ENCODE measurements around the gene CRYBA2.
A peak's percentile ranks its signal among the peaks of the same experiment; 100 is the strongest.

CRYBA2 gene

DNA sequence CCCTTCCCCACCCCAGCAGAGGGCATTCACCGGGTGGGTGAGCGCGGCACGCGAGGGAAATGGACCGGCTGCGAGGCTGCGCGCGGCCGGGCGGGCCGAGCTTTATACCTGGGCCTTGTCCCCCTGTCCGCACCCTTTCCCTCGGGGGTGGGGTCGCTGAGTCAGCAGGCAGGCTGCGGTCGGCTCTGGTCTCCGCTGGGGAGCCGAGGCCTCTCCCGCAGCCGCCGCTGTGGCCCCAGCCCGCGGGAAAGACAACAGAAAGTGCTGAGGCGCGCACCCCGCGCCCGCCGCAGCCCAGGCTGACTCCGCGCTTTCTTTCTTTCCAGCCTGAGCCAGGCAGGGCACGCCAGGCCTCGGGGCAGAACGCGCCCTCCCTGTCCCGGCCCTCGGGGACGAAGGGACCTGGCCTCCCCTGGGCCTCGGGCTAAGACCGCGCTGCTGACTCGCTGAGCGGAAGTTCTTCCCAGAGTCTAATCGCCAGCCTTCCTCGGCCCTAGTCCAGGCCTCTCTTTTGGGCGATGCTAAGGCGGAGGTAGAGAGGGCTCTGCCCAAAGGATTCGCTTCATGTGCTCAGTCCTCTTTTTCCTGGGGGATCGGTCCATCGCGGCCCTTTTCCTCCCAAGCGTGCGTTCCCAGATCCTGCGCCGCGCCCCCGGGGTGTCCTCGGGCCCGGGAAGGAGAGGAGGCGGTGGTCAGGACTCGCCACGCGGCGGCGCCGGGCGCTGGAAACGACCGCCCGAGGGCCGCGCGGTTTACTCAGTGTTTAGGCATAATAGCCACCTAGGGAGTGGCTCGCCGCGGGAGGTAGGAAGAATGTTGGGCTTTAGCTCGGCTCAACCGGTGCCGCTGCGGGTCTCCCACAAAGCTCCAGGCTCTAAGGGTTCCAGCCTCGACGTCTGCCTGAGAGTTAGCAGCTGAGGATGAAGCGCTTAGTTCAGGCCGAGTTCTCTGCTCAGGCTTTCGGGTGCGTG lies at the start of gene CRYBA2:
TSS of gene CRYBA2 (minus strand) at position 78 of the 971 bp plus-strand sequence. CDS start 246 bp downstream, outside the sequence.
- DNase-seq: no peak

DNA sequence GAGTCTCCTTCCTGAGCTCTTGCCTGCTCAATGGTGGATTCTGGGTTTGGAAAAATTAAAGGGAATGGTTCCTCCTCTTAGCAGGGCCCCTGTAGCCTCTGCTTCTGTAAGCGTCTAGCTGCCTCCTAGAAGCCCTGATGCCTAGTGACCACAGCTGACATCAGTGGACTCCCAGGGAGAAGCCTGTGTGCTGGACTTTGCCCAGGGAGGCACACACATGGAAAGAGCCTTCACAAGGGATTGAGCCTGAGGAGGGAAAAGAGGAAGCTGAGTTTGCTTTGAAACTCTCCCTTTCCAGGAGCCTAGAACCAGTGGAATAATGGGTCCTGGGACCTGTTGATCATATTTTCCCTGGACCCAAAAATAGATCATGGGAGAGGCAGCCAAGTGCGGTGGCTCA lies 49.5 kb upstream of the CRYBA2 start:
- DNase-seq: no peak

GRCh38 chr2:219042157-219042556 lies 48.9 kb upstream of the CRYBA2 start:
- no peak for DNase-seq

- DNase-seq: peak; percentile 34
Measured at GRCh38 chr2:219041252-219041651, 48.0 kb upstream of the CRYBA2 start, which contains the start of gene CFAP65. TSS of gene CFAP65 (minus strand) at chr2:219041516. CDS start at chr2:219039048, 2,468 bp downstream.

- no peak for DNase-seq
Measured at GRCh38 chr2:219038600-219038999, 45.4 kb upstream of the CRYBA2 start.

GRCh38 chr2:219037783-219038499 lies 44.7 kb upstream of the CRYBA2 start:
- no peak for DNase-seq

GRCh38 chr2:219035942-219036341 lies 42.7 kb upstream of the CRYBA2 start:
- DNase-seq: no peak

- no peak for DNase-seq
Measured at GRCh38 chr2:219034823-219035222, 41.6 kb upstream of the CRYBA2 start.

- no peak for DNase-seq
Measured at GRCh38 chr2:219032051-219032745, 39.0 kb upstream of the CRYBA2 start.

DNA sequence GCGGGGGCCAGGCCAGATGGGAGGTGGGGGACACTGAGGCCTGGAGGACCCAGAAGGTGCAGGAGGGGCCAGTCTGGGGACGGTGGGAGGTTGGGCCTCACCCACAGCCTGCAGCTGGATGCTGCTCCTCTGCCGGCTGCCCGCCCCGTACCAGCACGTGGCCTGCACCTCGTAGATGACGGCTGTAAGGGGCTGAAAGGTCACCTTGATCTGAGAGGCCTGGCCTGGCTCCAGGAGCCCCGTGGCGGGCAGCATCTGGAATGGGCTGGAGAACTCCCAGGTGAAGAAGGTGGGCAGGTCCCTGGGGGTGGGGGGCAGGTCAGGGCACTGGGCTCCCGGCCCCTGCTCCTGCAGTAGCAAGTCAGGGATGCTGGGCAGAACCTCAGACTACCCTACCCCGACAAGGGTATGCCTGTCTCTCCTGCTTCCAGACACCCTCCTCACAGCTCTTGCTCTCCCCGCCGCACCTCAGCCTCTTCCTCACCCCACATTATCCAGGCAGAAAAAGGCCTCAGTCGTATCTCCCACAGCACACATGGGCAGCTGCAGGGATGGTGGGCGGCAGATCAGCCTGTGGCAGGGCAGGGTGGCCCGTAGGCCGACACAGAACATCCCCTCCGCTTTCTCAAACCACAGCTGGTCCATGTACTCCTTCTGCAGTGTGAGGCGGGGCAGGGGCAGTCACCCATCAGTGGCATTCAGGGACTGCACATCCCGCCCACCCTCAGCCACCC lies 38.0 kb upstream of the CRYBA2 start:
- no peak for DNase-seq

DNA sequence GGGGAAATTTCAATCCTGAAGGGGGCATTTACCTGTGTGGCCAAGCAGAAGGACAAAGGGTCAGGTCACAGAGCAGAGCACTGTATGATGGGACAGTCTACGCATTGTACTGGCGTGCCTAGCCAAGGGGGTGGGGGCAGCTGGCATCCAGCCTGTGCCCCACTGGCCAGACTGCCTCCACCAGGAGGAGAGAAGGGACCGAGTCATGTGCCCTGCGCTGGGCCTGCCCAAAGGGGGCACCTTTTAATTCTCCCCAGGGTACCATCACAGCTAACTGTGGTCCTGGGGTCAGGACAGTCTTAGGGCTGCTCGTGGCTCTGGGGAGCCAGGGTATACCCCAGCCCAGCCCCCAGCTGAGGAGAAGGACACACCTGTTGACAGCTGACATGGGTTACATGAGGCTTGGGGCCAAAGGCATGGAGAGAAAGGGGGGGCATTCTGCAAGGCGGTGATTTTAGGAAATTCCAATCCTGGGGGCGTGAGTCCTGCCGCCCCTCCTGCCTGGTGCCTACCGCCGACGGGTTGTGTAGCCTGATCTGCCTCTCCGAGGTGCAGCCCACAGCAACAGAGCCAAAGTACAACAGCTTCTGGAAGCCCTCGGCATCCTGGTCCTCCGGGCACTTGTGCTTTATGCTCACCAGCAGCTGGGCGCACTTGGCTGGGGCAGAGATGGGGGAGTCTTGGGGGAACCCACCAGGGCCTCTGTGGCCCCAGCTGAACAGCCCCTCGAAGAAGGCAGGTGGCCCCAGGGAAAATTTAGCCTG lies 37.1 kb upstream of the CRYBA2 start:
- no peak for DNase-seq

- DNase-seq: peak; percentile 82
Measured at GRCh38 chr2:219029829-219030165, 36.6 kb upstream of the CRYBA2 start.

- DNase-seq: no peak
Measured at GRCh38 chr2:219028996-219029828, 36.0 kb upstream of the CRYBA2 start.

DNA sequence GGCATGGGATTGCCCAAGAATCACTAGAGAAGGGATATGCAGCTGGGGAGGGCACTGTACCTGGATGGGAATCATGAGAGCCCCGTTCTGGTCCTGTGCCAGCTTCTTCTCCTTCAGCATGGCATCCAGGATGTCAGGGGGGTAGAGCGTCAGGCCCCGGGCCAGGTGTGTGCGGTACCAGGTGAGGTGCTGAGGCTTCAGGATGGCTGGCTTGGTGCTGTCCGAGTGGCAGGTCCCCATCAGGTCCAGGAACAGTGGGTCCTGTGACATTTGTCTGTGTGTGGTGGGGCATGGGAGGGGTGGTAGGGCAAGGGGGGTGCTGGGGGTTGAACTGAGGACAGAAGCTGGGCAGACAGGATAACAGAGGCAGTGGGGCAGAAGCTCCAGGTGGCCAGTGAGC lies 34.9 kb upstream of the CRYBA2 start:
- no peak for DNase-seq

GRCh38 chr2:219027511-219028055 lies 34.4 kb upstream of the CRYBA2 start:
- no peak for DNase-seq

DNA sequence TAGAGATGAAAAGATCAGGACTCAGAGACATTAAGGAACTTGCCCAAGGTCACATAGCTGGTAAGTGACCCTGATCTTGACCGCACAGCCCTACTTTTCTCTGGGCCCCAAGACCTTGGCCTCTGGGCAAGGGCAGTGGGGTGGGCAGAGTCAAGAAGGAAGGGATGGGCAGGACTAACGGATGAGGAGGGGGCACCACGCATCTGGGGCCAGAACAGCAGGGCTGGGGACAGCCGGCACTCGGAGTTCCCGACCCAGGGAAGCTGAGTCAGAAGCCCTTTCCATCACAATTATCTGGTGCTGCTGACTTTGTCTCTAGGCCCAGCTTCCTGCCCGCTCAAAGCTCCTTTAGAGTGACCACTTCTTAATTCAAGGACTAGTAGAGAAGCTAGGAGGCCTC lies 33.7 kb upstream of the CRYBA2 start:
- DNase-seq: no peak

- DNase-seq: no peak
Measured at GRCh38 chr2:219025637-219026585, 32.7 kb upstream of the CRYBA2 start.

GRCh38 chr2:219024059-219024458 lies 30.8 kb upstream of the CRYBA2 start:
- DNase-seq: no peak

DNA sequence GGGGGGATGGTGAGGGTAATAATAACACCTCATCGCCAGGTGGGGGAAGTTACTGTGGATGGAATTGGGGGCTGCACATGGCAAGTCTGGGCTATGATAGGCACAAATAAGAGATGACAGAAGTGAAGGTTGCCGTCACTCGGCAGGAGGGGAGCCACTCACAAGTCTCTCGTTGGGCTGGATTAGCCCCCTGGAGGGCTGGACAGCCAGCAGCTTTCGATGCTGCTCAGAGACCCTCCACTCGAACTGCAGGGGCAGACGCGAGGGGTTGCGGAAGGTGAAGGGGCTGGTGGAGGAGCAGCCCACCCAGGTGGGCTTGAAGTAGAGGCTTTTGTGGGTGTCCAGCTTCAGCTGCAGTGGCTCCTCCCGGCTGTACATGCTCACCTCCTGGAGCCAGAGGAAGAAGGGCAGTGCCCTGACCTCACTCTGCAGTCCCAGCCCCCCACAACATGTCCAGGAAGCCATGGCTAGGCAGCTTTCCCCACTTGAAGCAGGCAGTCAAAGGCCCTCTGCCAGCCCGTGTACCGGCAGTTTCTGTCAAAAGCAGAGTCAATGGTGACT lies 29.9 kb upstream of the CRYBA2 start:
- no peak for DNase-seq

Data from activated CD4-positive, alpha-beta T cell treated with anti-CD3 and anti-CD28 coated beads, Interleukin-10, Interleukin-2, amounts not matched to agents 100 ng/mL and 50 ng/mL, durations not matched to agents 16 hours and 8 hours (primary cell).